ENCODE results near the gene ELP6.

DNA sequence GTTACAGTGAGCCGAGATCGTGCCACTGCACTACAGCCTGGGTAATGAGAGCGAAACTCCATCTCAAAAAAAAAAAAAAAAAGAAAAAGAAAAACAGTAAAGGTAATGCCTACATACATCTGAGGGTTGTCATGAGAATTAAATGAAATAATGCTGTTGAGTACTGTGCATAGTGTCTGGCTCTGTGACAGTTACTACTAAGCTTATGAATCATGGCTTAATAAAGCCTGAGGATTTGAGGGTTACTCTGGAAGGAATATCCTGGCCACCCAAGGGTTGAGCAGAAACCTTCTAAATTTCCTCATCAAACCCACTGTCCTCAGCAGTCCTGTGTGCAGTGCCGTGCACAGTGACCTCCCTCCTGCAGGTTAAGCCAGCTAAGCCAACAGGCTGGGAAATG, 26.8 kb upstream of the ELP6 start:
- TF ChIP-seq, protein P1, sequence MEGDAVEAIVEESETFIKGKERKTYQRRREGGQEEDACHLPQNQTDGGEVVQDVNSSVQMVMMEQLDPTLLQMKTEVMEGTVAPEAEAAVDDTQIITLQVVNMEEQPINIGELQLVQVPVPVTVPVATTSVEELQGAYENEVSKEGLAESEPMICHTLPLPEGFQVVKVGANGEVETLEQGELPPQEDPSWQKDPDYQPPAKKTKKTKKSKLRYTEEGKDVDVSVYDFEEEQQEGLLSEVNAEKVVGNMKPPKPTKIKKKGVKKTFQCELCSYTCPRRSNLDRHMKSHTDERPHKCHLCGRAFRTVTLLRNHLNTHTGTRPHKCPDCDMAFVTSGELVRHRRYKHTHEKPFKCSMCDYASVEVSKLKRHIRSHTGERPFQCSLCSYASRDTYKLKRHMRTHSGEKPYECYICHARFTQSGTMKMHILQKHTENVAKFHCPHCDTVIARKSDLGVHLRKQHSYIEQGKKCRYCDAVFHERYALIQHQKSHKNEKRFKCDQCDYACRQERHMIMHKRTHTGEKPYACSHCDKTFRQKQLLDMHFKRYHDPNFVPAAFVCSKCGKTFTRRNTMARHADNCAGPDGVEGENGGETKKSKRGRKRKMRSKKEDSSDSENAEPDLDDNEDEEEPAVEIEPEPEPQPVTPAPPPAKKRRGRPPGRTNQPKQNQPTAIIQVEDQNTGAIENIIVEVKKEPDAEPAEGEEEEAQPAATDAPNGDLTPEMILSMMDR (conservative IDR thresholded peaks at IDR 0.05): no peak
- no peak for TF ChIP-seq ZFX (IDR thresholded peaks at IDR 0.05)
